NT2/D1 (cell line): Measurements from ENCODE around the gene SLC34A3.

ENCODE experiments used
- DNase-seq: peaks from one replicate; pipeline ENCODE4 v3.0.0-alpha.2; 2011; ENCODE audit warnings: low read depth, low spot score
- H3K27me3 ChIP-seq: 2 replicates; pipeline ENCODE4 v1.6.0; 2011; ENCODE audit warnings: mild to moderate bottlenecking; ENCODE audit not compliant: insufficient read length, insufficient read depth
- H3K36me3 ChIP-seq: 2 replicates; pipeline ENCODE4 v1.6.1; 2011; ENCODE audit warnings: mild to moderate bottlenecking, low read length, mixed read lengths; ENCODE audit not compliant: insufficient read depth, insufficient read length
- H3K4me1 ChIP-seq: 2 replicates; pipeline ENCODE4 v1.5.1; 2011; ENCODE audit not compliant: insufficient read depth, insufficient read length
- H3K4me3 ChIP-seq: 2 replicates; pipeline ENCODE4 v1.5.1; 2011; ENCODE audit warnings: low read depth; ENCODE audit not compliant: insufficient read length
- H3K9ac ChIP-seq: 2 replicates; pipeline ENCODE4 v1.6.0; 2011; ENCODE audit warnings: low read depth; ENCODE audit not compliant: insufficient read length
- H3K9me3 ChIP-seq: 2 replicates; pipeline ENCODE4 v1.5.1; 2011; ENCODE audit warnings: mild to moderate bottlenecking, low read length; ENCODE audit not compliant: insufficient read depth
- SUZ12 ChIP-seq: IDR thresholded peaks from 2 replicates; pipeline ENCODE4 v1.6.1; 2011; ENCODE audit not compliant: insufficient read length, insufficient read depth; ENCODE audit errors: extremely low read depth
- YY1 ChIP-seq: IDR thresholded peaks from 2 replicates; pipeline ENCODE4 v1.6.1; 2011; ENCODE audit not compliant: insufficient read length, insufficient read depth
- ZNF274 ChIP-seq: IDR thresholded peaks from 2 replicates; pipeline ENCODE4 v1.6.1; 2011; ENCODE audit warnings: mild to moderate bottlenecking, low read depth, low read length

SLC34A3 gene

DNA sequence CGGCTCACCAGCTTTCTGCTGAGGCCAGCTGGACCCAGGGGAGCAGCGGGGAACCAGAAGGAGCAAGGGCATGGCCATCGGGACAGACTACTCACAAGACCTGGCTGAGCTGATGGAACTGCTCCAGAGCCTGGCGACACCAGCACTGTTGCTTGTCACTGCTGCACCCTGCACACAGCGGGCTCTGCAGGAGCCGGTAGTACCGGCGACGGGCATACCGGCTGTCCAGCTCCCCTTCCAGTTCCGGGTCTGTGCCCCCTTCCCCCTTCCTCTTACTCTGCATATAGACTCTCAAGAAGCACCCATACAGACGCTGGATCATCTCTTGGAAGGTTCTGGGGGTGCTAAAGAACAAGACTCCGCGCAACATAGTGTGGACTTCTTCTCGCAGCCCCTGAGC lies 43.3 kb upstream of the SLC34A3 start:
- Histone ChIP-seq H3K9ac (peak overlapping the region; percentile 98), H3K36me3 (peaks cover 84% of the 10 kb centered on the region), H3K27me3 (no peaks in the 10 kb centered on the region), H3K9me3 (no peaks in the 10 kb centered on the region), H3K4me1 (peaks cover 20% of the 10 kb centered on the region), H3K4me3 (peak overlapping the region; percentile 95)
- TF ChIP-seq YY1 (no peak), SUZ12 (no peak), ZNF274 (no peak)
- DNase-seq = no peak

GRCh38 chr9:137188086-137188489 lies 42.6 kb upstream of the SLC34A3 start:
- Histone ChIP-seq H3K4me3 (peak overlapping the region; percentile 95), H3K9me3 (no peaks in the 10 kb centered on the region), H3K9ac (peak overlapping the region; percentile 98), H3K27me3 (no peaks in the 10 kb centered on the region), H3K4me1 (peaks cover 23% of the 10 kb centered on the region), H3K36me3 (peaks cover 84% of the 10 kb centered on the region)
- DNase-seq = no peak
- TF ChIP-seq ZNF274 (no peak), YY1 (no peak), SUZ12 (no peak)

DNA sequence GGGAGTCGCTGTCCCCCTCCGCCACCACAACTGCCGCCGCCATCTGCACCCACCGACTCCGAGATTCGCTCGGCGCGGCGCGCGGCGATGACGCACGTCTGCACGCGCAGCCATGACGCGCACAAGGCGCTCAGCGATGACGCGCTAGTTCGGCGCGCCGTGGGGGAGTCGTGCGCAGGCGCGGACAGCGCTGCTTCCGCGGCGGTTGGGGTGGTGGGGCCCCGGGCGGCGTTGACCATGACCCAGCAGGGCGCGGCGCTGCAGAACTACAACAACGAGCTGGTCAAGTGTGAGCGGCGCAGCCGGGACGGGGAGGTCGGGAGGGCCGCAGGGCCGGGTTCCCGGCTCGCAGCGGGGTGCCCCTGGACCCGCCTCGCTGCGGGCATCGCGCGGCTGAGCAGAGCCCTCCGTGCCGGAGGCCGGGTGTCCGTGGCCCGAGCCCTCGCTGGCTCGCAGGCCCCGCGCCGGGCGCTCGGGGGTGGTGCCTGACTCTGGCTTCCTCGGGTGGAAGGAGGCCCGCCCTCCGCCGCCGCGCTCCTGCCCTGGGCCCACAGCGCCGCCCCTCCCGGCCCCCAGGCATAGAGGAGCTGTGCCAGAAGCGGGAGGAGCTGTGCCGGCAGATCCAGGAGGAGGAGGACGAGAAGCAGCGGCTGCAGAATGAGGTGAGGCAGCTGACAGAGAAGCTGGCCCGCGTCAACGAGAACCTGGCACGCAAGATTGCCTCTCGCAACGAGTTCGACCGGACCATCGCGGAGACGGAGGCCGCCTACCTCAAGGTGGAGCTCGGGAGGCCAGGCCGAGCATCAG lies 42.0 kb upstream of the SLC34A3 start, which contains the start of the genes ANAPC2 and SSNA1:
Gene ANAPC2 (minus strand): TSS at position 71 of the 807 bp plus-strand sequence. CDS start 28 bp downstream, at position 43.
Gene SSNA1 (plus strand): TSS at position 187 of the 807 bp plus-strand sequence. CDS start 51 bp downstream, at position 238.
- Histone ChIP-seq H3K9me3 (no peaks in the 10 kb centered on the region), H3K4me1 (peaks cover 26% of the 10 kb centered on the region), H3K4me3 (peak within 1 kb of the TSS; percentile 95), H3K9ac (peak within 1 kb of the TSS; percentile 98), H3K36me3 (peaks cover 83% of the 10 kb centered on the region), H3K27me3 (no peaks in the 10 kb centered on the region)
- peak; percentile 96 for DNase-seq
- TF ChIP-seq YY1 (peak; percentile 59), ZNF274 (no peak), SUZ12 (no peak)

DNA sequence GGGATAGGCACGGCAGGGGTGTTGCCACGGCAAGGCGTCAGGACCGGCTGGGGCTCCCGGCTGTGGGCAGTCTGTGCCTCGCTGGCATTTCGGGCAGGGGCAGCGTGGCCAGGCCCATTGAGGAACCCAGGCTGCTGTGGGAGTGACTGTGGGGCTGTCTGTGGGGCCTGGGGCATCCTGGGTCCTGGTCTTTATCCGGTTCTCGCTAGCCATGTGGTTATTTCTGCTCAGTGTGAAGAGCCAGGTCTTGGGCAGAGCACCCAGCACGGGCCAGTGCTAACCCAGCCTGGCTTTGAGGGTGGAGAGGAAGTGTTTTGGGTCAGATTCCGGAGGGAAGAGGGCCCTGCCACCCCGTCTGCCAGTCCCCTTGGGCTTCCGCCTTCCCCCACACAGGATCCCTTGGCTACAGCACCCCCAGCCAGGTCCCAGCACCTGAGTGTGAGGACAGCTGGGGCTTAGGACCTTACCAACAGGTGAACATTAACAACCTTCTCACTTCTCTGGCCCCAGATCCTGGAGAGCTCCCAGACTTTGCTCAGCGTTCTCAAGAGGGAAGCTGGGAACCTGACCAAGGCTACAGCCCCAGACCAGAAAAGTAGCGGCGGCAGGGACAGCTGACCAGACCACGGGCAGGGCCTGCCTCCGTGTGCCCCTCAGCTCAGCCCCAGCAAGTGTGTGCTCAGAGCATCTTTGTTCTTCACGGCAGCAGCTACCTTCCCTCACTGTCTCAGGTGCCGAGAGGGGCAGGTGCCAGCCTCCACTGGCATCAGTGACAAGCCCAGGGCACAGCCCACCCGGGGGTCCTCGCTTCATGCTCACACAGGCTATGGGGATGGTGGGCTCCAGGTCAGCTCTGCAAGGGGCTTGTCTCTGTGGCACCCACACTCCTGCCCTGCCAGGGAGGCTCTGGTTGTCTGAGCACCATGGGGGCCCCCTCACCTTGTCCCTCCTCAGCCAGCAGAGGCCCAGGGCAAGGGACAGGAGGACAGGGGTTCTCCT lies 41.1 kb upstream of the SLC34A3 start:
- H3K27me3 ChIP-seq = no peaks in the 10 kb centered on the region
- no peak for DNase-seq
- peak overlapping the region; percentile 95 for H3K4me3 ChIP-seq
- no peaks in the 10 kb centered on the region for H3K9me3 ChIP-seq
- peaks cover 33% of the 10 kb centered on the region for H3K4me1 ChIP-seq
- H3K36me3 ChIP-seq = peaks cover 75% of the 10 kb centered on the region
- TF ChIP-seq YY1 (no peak), SUZ12 (no peak), ZNF274 (no peak)
- H3K9ac ChIP-seq = peak overlapping the region; percentile 98

DNA sequence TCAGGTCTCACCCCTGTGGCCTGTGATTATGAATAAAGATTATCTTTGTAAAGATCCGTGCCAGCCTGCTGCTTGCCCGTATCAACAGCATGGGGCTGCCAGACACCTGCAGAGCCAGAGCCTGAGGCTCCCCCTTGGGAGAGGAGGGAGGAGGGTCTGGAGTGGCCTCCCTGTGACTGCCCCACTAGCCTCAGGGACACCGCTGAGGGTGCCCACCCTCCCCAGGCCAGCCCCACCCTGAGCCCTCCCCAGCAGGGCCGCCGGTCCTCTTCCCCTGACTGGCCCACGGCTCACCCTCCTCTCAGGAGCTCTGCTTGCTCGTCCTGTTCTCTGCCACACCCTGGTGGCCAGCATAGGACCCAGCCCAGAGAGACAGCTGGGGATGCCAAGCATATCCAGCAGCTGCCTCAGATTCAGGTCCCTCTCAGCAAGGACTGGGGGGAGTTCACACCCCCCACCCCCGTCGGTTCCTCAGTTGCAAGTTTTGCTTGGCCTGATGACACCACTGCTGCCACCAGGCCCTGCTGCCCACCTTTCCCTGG lies 40.3 kb upstream of the SLC34A3 start:
- peaks cover 73% of the 10 kb centered on the region for H3K36me3 ChIP-seq
- peak overlapping the region; percentile 98 for H3K9ac ChIP-seq
- no peaks in the 10 kb centered on the region for H3K27me3 ChIP-seq
- H3K4me1 ChIP-seq = peaks cover 40% of the 10 kb centered on the region
- no peak for DNase-seq
- no peak for TF ChIP-seq SUZ12
- TF ChIP-seq YY1 = no peak
- no peak for TF ChIP-seq ZNF274
- H3K9me3 ChIP-seq = no peaks in the 10 kb centered on the region
- no peak overlapping the region for H3K4me3 ChIP-seq

GRCh38 chr9:137191245-137191644 lies 39.5 kb upstream of the SLC34A3 start:
- TF ChIP-seq ZNF274 = no peak
- no peak for TF ChIP-seq SUZ12
- TF ChIP-seq YY1 = no peak
- H3K9ac ChIP-seq = no peak overlapping the region
- H3K36me3 ChIP-seq = peaks cover 71% of the 10 kb centered on the region
- no peak for DNase-seq
- H3K4me1 ChIP-seq = peaks cover 42% of the 10 kb centered on the region
- no peaks in the 10 kb centered on the region for H3K9me3 ChIP-seq
- H3K4me3 ChIP-seq = no peak overlapping the region
- no peaks in the 10 kb centered on the region for H3K27me3 ChIP-seq
